GM12878 (cell line): ENCODE data around the gene CYS1. TPM values are rescaled to one million over a fixed set of nuclear protein-coding genes. Genes with fewer than 3 reads are reported as not detected.

Source experiments
- ATAC-seq: fragments of 200-7000 bp; cut with Tn5 transposase; 3 replicates; pipeline ENCODE4 v1.9.1; 2020; ENCODE audit warnings: mild to moderate bottlenecking, moderate library complexity
- BruUV-seq: library from RNA; stranded (reverse); fragments of 400-500 nt; replicated peaks from 2 replicates; lab custom pipeline; 2021; lab: Mats Ljungman, UMichigan
- CTCF ChIA-PET: fragments of 300-600 bp; sonication (Branson Sonifier 250); formaldehyde crosslinking; extraction: SDS; loops from one replicate; lab custom pipeline; 2021; ENCODE audit warnings: inconsistent platforms; lab: Yijun Ruan, JAX
- POLR2A ChIA-PET: fragments of 350-600 bp; formaldehyde crosslinking; extraction: SDS; loops from one replicate; lab custom pipeline; 2021; ENCODE audit warnings: inconsistent platforms; lab: Charles Lee
- RAD21 ChIA-PET: fragments of 300-600 bp; sonication (Branson Sonifier 250); formaldehyde crosslinking; loops from one replicate; lab custom pipeline; 2023; ENCODE audit warnings: antibody characterized with exemption; ENCODE audit not compliant: unreplicated experiment; lab: Charles Lee
- SMC1A ChIA-PET: fragments of 300-600 bp; sonication (Branson Sonifier 250); formaldehyde crosslinking; loops from one replicate; lab custom pipeline; 2023; ENCODE audit not compliant: unreplicated experiment, uncharacterized antibody; lab: Charles Lee
- DNase-seq: peaks from one replicate; pipeline ENCODE4 v3.0.0-alpha.2; 2011; ENCODE audit warnings: low read depth, low spot score
- FAIRE-seq: peaks from 3 replicates; lab custom pipeline; 2011; peaks lifted over from hg19 to GRCh38; lab: Jason Lieb, UNC
- H2AFZ ChIP-seq: 2 replicates; pipeline ENCODE4 v1.6.0; 2011; ENCODE audit warnings: low read depth, low read length, control low read depth; ENCODE audit not compliant: control insufficient read depth
- H3K27ac ChIP-seq: 2 replicates; pipeline ENCODE4 v1.5.1; 2011; ENCODE audit warnings: control low read depth; ENCODE audit not compliant: control insufficient read depth, insufficient read depth
- H3K27me3 ChIP-seq, 2 experiments: replicated peaks in 1 of 2; 2 replicates each; pipeline versions ENCODE4 v1.6.0 to v1.6.1; 2011; ENCODE audit warnings: low read length in 1 of 2; ENCODE audit not compliant: control insufficient read depth in 2 of 2, insufficient read depth in 2 of 2
- H3K36me3 ChIP-seq, 2 experiments: 2 replicates each; pipeline ENCODE4 v1.5.1; 2011; ENCODE audit warnings: low read length in 1 of 2; ENCODE audit not compliant: control insufficient read depth in 2 of 2, insufficient read depth in 2 of 2
- H3K4me1 ChIP-seq: 2 replicates; pipeline ENCODE4 v1.6.1; 2011; ENCODE audit warnings: mild to moderate bottlenecking, low read length, moderate library complexity, mixed read lengths; ENCODE audit not compliant: control insufficient read depth, insufficient read depth
- H3K4me2 ChIP-seq: 2 replicates; pipeline ENCODE4 v1.6.0; 2011; ENCODE audit warnings: control low read depth; ENCODE audit not compliant: control insufficient read depth, insufficient read depth
- H3K4me3 ChIP-seq: fragments of 200-600 bp; sonication (generic); 2 replicates; pipeline ENCODE4 v1.5.1; 2016
- H3K79me2 ChIP-seq: 2 replicates; pipeline ENCODE4 v1.6.0; 2011; ENCODE audit warnings: low read length; ENCODE audit not compliant: control insufficient read depth, insufficient read depth
- H3K9ac ChIP-seq: 2 replicates; pipeline ENCODE4 v1.8.0; 2011; ENCODE audit warnings: low read length, control low read depth, mixed read lengths; ENCODE audit not compliant: control insufficient read depth, insufficient read depth
- H3K9me3 ChIP-seq: replicated peaks from 3 replicates; pipeline ENCODE4 v1.5.1; 2011; ENCODE audit warnings: mild to moderate bottlenecking, low read length; ENCODE audit not compliant: control insufficient read depth, insufficient read depth
- H4K20me1 ChIP-seq: 2 replicates; pipeline ENCODE4 v1.6.0; 2011; ENCODE audit not compliant: control insufficient read depth, insufficient read depth
- BCL3 ChIP-seq: IDR thresholded peaks from 2 replicates; pipeline ENCODE4 v1.6.1; 2011; ENCODE audit warnings: borderline replicate concordance, low read depth, mild to moderate bottlenecking, moderate library complexity, low read length; ENCODE audit not compliant: insufficient read depth, poor library complexity, severe bottlenecking
- CBX3 ChIP-seq: fragments of 200-600 bp; sonication (generic); IDR thresholded peaks from 2 replicates; pipeline ENCODE4 v1.6.1; 2016; ENCODE audit warnings: low read depth, borderline replicate concordance
- CREB1 ChIP-seq: IDR thresholded peaks from 2 replicates; pipeline ENCODE4 v1.6.1; 2012; ENCODE audit warnings: low read depth, mild to moderate bottlenecking, inconsistent platforms
- EGR1 ChIP-seq, 2 experiments: IDR thresholded peaks; 1 replicate in 1 of 2; 2 replicates in 1 of 2; pipeline ENCODE4 v1.6.1; 2011 to 2012; ENCODE audit warnings: low read depth in 2 of 2, low read length in 2 of 2, borderline replicate concordance in 1 of 2, mild to moderate bottlenecking in 1 of 2, moderate library complexity in 1 of 2
- ESRRA ChIP-seq: IDR thresholded peaks from 2 replicates; pipeline ENCODE4 v1.6.1; 2012; ENCODE audit warnings: mild to moderate bottlenecking, low read length, improper control_type of control experiment
- FOXM1 ChIP-seq: IDR thresholded peaks from 2 replicates; pipeline ENCODE4 v1.6.1; 2012; ENCODE audit warnings: low read depth, mild to moderate bottlenecking, inconsistent platforms, low read length, moderate library complexity
- GATAD2B ChIP-seq: fragments of 450-650 bp; conservative IDR thresholded peaks from 2 replicates; pipeline ENCODE4 v1.6.1; 2017; ENCODE audit warnings: low read depth, mild to moderate bottlenecking, moderate library complexity
- HDGF ChIP-seq: fragments of 450-650 bp; IDR thresholded peaks from 2 replicates; pipeline ENCODE4 v1.6.1; 2016; ENCODE audit warnings: antibody characterized with exemption
- JUND ChIP-seq: IDR thresholded peaks from 2 replicates; pipeline ENCODE4 v1.6.1; 2012; ENCODE audit warnings: low read depth, mild to moderate bottlenecking, low read length, improper control_type of control experiment, moderate library complexity
- NR2C1 ChIP-seq: fragments of 450-650 bp; IDR thresholded peaks from 2 replicates; pipeline ENCODE4 v1.6.1; 2017; ENCODE audit warnings: antibody characterized with exemption, mild to moderate bottlenecking, moderate library complexity
- NRF1 ChIP-seq: conservative IDR thresholded peaks from 2 replicates; pipeline ENCODE4 v1.6.1; 2011; ENCODE audit warnings: mild to moderate bottlenecking, low read depth, low read length, improper control_type of control experiment
- POLR2AphosphoS2 ChIP-seq: IDR thresholded peaks from 2 replicates; pipeline ENCODE4 v1.6.1; 2011; ENCODE audit warnings: low read depth, mild to moderate bottlenecking, low read length, improper control_type of control experiment, moderate library complexity
- SREBF2 ChIP-seq: IDR thresholded peaks from 2 replicates; pipeline ENCODE4 v1.6.1; 2012; ENCODE audit warnings: mild to moderate bottlenecking, low read length
- ZBED1 ChIP-seq: IDR thresholded peaks from 2 replicates; pipeline ENCODE4 v1.6.1; 2016; ENCODE audit warnings: borderline replicate concordance
- ZNF622 ChIP-seq: fragments of 450-650 bp; IDR thresholded peaks from 2 replicates; pipeline ENCODE4 v1.6.1; 2017; ENCODE audit warnings: mild to moderate bottlenecking, inconsistent platforms
- ZSCAN29 ChIP-seq: fragments of 450-650 bp; IDR thresholded peaks from 2 replicates; pipeline ENCODE4 v1.6.1; 2017; ENCODE audit warnings: mild to moderate bottlenecking, moderate library complexity
- WGBS: methylation state at CpG from one replicate; pipeline ENCODE4 v1.1.6; 2016; ENCODE audit warnings: low lambda C conversion rate; ENCODE audit not compliant: insufficient replicate concordance, insufficient coverage; ENCODE audit errors: missing lambda C conversion rate; 5-methylcytosine and 5-hydroxymethylcytosine counted together
- in situ Hi-C: fragments of 300-500 bp; cut with MboI; formaldehyde crosslinking; loops from 9 replicates; pipeline ENCODE4 v1.14.3; 2018; ENCODE audit warnings: mixed read lengths
- intact Hi-C: fragments of 100-400 bp; cut with micrococcal nuclease; formaldehyde crosslinking; loops from one replicate; pipeline ENCODE4 v1.14.2; 2022; ENCODE audit not compliant: unreplicated experiment
- polyA plus RNA-seq, 11 experiments: library from polyadenylated mRNA; depleted of rRNA in 4 of 11; unstranded in 6 of 11; stranded (reverse) in 5 of 11; fragments of >200 nt; fragmentation: Nextera tagmentation in 4 of 11; fragmentation: Illumina TruSeq in 1 of 11; extraction: Ambion mirVana in 4 of 11; extraction: Trizol in 1 of 11; gene quantifications; 1 replicate in 1 of 11; 2 replicates in 10 of 11; pipeline versions ENCODE4 v1.2.1 to v1.2.3, GENCODE V29; 2011 to 2016; ENCODE audit warnings: inconsistent platforms in 2 of 11, missing spikeins in 2 of 11, low read depth in 1 of 11
- total RNA-seq, 4 experiments: library from RNA; depleted of rRNA in 3 of 4; stranded (reverse); fragments of >200 nt in 3 of 4; fragmentation: Illumina TruSeq in 1 of 4; extraction: Trizol in 1 of 4; gene quantifications; 2 replicates each; pipeline versions ENCODE4 v1.2.1 to v1.2.3, GENCODE V29; 2013 to 2021
- TF ChIP-seq, protein P1 (sequence below): IDR thresholded peaks from 2 replicates; pipeline ENCODE4 v1.6.1; 2012; ENCODE audit warnings: low read depth, low read length, improper control_type of control experiment

CYS1 gene
- total and polyA plus RNA-seq, 10 of the 15 experiments (the other 5 are each of a cell fraction or from before 2014, with no cell fraction given), result 0.35 to 6.4 (median 2.5) TPM

GRCh38 chr2:10054424-10054823 lies 25.8 kb downstream of the CYS1 start:
- CTCF ChIA-PET, result interaction anchor here (10.0 kb wide), 1 partner anchor 70 kb away, joined by 164 read pairs; no protein-coding TSS in a partner anchor
- DNase-seq, result no peak
- Histone ChIP-seq H3K36me3 (no peaks in the 10 kb centered on the region), H2AFZ (no peak overlapping the region), H3K4me2 (no peak overlapping the region), H3K4me3 (no peak overlapping the region), H3K9me3 (no peaks in the 10 kb centered on the region), H3K27me3 (no peaks in the 10 kb centered on the region; a peak in 1 of 4 replicates), H3K79me2 (no peaks in the 10 kb centered on the region), H3K9ac (no peak overlapping the region), H4K20me1 (no peaks in the 10 kb centered on the region), H3K27ac (no peak overlapping the region), H3K4me1 (no peaks in the 10 kb centered on the region)
- FAIRE-seq, result no peak
- POLR2A ChIA-PET, result no interaction called here
- SMC1A ChIA-PET, result no interaction called here
- TF ChIP-seq NRF1 (no peak), EGR1 (IDR thresholded peaks at IDR 0.05; ENCODE audit: borderline replicate concordance in 1 of 2, low read depth in 2 of 2, low read length in 2 of 2) (no peak), ZNF622 (no peak), JUND (no peak), POLR2AphosphoS2 (no peak), GATAD2B (no peak), HDGF (no peak), CBX3 (no peak), FOXM1 (no peak)
- no peak for ATAC-seq
- in situ Hi-C loops, result no loop called here
- no TSS peak for BruUV-seq
- 69% methylated on average over 7 of the region's 7 CpGs for WGBS
- intact Hi-C loops, result no loop called here
- RAD21 ChIA-PET, result no interaction called here

- FAIRE-seq (peak; percentile 27), DNase-seq (no peak), ATAC-seq (no peak)
- ChIA-PET SMC1A (interaction anchor here (0.6 to 1.3 kb wide), 3 partner anchors 70 to 240 kb away, joined by 3 to 8 read pairs (median 4); no protein-coding TSS in a partner anchor), POLR2A (no interaction called here), RAD21 (no interaction called here), CTCF (interaction anchor here (0.8 to 10.0 kb wide), 8 partner anchors 10 to 283 kb away, joined by 3 to 164 read pairs (median 4); partner anchors contain the start of gene KLF11)
- Histone ChIP-seq H3K4me1 (no peaks in the 10 kb centered on the region), H2AFZ (no peak overlapping the region), H3K9me3 (no peaks in the 10 kb centered on the region), H3K27ac (no peak overlapping the region), H3K4me3 (no peak overlapping the region), H3K79me2 (no peaks in the 10 kb centered on the region), H3K9ac (no peak overlapping the region), H3K27me3 (no peaks in the 10 kb centered on the region; a peak in 1 of 4 replicates), H4K20me1 (no peaks in the 10 kb centered on the region), H3K4me2 (no peak overlapping the region), H3K36me3 (no peaks in the 10 kb centered on the region)
- WGBS, result 70% methylated on average over 4 of the region's 4 CpGs
- intact Hi-C loops (no loop called here), in situ Hi-C loops (no loop called here)
- TF ChIP-seq, protein P1, sequence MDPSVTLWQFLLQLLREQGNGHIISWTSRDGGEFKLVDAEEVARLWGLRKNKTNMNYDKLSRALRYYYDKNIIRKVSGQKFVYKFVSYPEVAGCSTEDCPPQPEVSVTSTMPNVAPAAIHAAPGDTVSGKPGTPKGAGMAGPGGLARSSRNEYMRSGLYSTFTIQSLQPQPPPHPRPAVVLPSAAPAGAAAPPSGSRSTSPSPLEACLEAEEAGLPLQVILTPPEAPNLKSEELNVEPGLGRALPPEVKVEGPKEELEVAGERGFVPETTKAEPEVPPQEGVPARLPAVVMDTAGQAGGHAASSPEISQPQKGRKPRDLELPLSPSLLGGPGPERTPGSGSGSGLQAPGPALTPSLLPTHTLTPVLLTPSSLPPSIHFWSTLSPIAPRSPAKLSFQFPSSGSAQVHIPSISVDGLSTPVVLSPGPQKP, result no peak
- TF ChIP-seq ESRRA (no peak), ZBED1 (no peak), ZSCAN29 (no peak), SREBF2 (no peak), BCL3 (no peak), CREB1 (no peak), NR2C1 (no peak)
- no TSS peak for BruUV-seq
These were observed 26.9 kb downstream of the CYS1 start for GRCh38 chr2:10053351-10053750.
